ENCODE measurements around the gene MAGEA10.

DNA sequence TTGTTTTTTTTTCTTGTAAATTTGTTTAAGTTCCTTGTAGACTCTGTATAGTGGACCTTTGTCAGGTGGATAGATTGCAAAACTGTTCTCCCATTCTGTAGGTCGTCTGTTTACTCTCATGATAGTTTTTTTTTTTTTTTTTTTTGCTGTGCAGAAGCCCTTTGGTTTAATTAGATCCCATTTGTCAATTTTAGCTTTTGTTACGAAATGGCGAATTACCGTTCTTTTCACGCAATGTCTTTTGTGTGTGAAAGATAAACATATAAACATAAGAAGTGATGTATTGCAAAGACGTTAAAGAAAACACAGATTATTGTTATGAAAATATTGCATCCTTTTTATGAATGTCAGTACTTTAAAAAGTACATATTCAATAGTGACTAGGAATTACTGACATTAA is 34.5 kb downstream of the MAGEA10 start:
- TF ChIP-seq CTCF (conservative IDR thresholded peaks at IDR 0.05; ENCODE audit: low read depth, low read length): no peak
- TF ChIP-seq EZH2 (IDR thresholded peaks at IDR 0.05; ENCODE audit: borderline replicate concordance, low read depth, low read length, poor library complexity, severe bottlenecking): no peak
